ENCODE measurements around the gene MACROD2.

MACROD2 gene

DNA sequence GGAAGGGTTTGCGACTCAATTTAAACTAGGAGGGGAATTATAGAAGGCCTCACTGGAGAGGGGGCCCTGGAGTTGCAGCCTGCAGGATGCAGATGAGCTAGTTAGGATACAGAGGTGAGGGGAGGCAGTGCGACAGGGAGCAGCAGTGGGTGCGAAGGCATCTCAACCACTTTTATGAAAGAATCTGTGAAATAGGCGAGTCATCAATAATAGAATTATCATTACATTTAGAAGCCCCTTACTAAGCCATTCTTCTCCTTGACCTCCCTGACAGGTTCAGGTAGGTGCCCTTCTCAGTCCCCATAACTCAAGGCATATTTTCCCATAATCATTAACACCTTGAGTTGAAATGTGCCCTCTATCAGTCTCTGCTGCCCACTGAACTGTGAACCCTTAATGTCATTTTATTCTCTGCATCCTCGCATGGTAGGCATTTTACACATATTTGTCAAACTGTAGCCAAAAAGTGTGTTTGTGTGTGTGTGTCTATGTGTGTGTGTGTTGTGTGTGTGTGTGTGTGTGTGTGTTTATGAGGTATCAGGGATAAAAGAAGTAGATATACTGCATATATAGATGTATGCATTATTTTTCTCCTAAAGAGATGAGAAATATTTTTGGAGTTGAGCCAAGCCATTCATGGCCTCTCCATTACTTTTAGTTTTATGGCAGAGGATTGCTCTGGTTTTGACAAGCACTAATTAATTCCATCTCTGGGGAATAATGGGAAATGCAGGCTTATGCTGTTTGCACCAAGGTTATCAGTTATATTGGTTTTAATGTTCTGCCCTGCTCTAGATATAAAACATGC is 1679.1 kb downstream of the MACROD2 start:
- FAIRE-seq, result no peak

DNA sequence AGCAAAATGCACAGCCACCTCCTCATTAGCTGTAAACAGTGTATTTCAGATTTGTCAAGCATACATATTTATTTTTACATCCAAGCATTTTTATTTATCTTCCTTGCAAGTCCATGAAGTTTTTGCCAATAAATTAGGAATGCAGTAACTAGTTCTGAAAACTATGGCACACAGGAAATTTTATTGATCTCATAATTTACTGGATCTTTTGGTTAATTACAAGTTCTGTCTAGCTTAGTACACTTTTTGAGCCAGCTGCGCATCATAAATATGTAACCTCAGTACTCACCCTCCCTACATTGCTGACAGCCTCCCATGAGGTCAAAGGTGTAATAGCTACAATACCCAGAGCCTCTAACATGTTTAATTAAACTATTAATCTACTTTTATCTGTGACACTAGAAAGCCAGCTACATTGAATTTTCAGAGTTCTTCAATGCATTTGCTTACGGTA is 1679.8 kb downstream of the MACROD2 start:
- no peak for FAIRE-seq

DNA sequence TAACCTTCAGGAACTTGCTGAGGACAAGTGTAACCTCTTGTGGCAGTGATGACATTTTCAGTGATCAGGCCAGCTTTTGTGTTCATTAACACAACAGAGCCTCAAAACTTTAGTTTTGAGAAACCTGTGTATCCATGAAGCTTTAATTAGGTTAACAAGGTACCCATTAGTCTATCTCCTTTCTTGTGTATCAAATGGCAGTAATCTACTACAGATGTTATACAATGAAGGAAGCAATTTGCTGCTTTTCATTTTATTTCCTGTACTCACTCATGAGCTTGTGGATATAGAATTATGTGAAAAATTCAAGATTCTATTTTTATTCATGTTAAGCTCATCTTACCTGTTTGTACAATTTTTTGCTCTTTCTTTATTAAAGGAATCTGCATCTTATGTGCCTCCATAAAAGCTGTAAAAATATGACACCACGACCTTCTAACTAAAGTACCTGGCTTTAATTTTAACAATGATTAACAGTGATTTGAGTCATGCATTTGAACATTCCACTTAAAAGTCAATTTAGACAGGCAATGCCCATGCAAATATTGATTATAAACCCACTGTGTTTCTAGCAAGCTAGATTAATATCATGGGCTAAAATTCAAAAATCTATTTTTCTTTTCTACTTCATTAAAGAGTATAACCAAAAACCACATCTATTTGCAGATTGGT is 1680.6 kb downstream of the MACROD2 start:
- no peak for FAIRE-seq

DNA sequence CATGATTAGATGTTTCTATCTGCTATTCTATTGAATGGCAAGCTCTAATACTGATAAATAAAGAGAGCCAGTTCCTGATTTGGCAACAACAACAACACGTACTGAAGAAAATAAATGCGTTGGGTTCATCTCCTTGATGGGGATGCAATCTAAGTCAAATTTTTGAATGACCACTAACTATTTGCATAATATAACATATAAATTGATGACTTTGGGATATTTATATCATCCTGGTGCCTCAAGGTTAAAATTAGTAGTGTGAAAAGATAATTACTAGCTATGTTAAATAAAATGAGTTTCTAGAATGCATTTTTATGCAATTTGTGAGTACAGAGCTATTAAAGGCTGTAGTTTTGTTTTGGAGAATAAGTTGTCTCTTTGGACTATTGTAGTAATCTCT is 1681.5 kb downstream of the MACROD2 start:
- FAIRE-seq, result no peak

DNA sequence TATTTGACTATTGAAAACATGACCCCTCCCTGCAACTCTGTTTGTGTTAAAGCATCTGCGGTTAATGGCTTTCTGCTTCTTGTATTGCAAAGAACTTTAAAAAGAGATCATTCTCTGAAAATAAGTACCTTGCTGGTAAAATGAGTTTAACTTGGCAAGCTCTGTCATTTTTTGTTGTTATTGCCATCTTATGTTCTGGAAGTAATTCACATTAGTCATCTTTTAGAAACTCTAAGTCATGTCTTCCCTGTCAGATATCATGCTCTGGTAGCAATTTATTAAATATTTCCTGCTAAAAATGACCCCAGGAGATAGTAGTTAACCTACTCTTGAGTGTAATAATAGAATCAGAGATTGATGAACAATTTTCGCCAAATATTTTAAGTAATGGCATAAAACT is 1687.4 kb downstream of the MACROD2 start:
- FAIRE-seq, result no peak

DNA sequence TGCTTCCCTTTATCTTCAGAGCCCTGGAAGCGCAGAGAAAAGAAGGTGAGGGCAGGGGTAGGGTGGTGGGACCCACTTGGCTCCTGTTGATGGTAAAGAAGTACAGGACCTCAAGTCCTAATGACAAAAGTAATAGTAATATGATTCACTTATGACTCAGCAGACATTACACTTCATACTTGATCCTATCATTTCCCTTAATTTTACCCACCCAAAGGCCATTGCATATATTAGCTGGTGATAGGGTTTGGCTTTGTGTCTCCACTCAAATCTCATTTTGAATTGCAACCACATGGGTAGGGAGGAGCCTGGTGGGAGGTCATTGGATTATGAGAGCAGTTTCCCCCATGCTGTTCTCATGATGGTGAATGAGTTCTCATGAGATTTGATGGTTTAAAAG is 1697.3 kb downstream of the MACROD2 start:
- no peak for FAIRE-seq

DNA sequence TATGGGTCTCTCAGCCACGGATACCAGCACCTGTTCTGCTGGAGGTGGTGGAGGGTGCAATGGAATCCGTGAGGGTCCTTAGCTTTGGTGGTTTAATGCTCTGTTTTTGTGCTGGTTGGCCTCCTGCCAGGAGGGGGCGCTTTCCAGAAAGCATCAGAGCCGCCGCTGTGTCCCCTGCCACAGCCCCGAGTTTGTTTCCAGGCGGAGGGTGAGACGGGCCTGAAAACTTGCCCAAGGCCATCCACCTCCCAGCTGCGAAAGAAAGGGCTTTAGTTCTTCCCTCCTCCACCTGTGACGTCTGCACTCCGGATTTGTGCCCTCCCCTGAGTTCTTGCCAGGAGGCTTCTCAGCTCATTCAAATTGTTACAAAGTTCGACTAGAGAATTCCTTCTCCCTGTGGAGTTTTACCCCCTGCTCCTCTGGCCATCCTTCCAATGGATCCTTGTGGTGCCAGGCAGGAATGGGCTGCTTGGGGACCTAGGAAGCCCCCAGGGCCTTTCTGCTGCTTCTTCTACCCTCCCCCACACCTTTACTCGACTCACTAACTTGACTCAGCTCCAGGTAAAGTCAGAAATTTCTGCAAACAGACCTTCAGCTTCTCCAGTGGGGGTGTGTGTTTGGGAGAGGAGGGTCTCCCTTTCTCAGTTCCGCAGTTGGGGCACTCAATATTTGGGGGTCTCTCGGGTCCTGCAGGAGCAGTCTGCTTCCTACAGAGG is 1704.3 kb downstream of the MACROD2 start:
- no peak for FAIRE-seq

DNA sequence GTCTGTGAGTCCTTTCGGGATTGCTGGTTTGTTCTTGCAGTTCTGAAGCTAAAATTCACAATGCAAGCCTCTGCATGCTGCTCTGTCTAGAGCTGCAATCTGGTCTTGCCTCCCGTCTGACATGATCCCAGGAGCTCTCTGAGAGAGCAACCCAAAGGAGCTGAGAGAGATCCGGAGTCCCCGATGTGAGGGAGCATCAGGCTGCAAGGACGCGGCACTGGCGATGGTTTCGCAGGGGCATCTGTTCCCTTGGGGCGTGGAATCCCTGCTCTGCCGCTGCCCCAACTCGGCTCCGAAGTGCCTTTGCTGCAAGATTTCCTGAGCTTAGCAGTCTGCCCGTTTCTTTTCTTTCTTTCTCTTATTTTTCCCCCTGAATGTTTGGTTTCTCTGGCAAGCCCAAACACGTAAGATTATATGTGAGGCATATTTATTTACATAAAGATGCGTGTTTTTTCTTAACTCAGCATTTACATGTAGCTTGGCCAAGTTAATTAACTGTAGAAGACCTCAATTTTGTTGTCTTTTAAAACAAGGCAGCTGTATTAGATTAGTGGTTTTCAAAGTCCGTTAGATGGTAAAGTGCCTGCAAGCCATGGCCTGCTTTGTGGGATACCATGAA is 1704.9 kb downstream of the MACROD2 start:
- no peak for FAIRE-seq

DNA sequence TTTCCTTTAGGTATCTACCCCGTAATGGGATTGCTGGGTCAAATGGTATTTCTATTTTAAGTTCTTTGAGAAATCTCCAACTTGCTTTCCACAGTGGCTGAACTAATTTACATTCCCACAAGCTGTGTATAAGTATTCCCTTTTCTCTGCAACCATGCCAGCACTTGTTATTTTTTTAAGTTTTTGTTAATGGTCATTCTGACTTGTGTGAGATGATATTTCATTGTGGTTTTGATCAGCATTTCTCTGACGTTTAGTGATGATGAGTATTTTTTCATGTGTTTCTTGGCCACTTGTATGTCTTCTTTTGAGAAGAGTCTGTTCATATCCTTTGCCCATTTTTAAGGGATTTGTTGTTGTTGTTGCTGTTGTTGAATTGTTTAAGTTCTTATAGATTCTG is 1706.8 kb downstream of the MACROD2 start:
- no peak for FAIRE-seq

DNA sequence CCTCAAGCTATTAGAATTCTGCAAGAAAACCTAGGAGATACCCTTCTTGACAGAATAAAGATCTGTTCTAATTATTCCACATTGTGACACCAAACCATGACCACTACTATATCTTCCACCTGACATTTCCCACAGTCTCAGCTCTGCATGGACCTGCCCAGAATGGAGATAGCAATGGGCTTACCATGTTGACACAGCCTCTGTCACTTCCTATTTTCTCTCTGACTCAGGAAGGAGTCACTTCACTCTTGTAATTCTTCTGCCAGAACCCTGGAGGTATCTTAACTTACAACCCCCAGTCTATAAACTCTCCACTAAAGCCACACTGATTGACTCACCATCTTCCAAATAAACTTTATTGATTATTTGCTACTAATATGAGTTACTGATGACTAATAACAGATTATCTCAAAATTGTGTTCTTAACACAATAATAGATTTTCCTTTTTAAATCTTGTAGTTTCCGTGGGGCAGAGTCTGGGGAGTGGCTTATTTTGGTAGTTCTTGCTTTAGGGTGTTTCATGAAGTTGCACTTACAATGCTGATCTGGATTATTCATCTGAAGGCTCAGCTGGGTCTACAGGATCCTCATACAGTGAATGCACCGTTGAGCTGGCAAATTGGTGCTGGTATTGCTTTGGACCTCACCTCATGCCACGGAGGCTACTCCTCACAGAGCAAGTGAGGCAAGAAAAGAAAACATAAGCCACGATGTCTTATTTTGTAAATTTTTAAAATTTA is 1708.0 kb downstream of the MACROD2 start:
- FAIRE-seq, result no peak

DNA sequence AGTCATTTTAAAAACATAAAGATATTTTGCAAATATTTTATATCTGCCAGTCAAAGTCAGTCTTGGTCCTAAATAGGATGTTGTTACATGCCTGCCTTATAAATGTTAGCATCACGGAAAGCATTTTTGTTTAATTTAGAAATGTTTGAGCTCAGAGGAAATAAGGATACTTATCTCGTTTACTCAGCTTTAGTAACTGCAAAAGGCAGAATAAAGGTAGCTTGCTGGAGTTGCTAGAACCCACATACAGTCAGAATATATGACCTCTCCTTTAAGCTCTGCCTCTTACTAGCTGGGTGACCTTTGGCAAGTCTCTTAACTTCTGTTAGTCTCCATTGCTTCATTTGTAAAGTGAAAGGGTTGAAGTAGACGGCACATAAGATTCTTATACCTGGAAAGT is 1710.7 kb downstream of the MACROD2 start:
- FAIRE-seq, result no peak

DNA sequence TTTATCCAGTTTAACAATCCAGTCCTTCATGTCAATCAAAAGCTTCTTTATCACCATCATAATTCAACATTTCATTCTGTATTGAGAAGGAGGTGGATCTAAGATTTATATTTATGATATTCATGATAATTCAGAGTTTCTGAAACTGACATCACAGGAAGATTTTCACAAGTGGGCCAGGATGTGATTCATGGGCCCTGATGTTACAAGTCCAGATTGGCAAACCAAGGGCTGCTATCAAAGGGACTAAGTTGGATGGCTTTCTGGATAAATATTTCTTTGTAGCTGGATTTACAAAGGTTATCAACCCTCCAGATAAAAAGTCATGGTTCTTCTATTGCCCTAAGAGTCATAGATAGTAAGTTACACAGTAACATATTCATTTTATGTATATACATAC is 1711.4 kb downstream of the MACROD2 start:
- FAIRE-seq, result no peak

DNA sequence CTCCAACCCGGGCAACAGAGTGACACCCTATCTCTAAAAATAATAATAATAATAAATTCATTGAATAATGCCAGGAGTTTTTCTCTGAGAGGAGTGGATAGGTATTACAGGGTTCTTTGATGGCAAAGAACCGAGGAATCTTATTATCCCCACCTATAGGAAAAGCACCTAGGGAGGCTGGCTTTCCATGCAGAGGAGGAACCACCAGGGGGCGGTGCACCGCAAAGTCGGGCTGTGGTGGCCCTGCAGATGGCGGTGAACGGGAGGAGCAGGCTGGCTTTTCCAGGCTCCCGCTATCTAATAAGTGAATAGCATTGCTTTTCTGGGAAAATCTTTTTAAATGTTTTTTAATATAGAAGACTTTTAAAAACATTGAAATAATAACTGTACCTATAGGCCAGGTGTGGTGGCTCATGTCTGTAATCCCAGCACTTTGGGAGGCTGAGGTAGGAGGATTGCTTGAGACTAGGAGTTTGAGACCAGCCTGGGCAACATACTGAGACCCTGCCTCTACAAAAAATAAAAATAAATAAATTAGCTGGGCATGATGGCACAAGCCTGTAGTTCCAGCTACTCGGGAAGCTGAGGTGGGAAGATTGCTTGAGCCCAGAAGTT is 1713.8 kb downstream of the MACROD2 start:
- no peak for FAIRE-seq

DNA sequence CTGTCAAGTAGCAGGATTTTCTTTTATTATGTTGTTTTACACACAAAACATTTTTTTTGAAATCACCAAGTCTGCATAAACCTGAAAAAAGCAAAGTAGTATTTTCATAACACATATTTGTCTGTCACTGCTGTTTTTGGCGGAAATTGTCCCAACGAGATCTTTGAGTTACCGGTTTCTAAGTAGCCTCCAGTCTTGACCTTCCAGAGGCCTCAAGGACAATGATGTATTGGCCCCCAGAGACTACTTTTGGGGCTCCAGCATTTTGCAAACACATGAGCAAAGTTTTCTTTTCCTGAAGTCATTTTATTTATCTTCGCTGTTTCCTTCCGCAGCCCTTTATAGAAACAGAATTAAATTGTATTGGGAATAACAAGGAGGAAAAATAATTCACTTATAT is 1715.3 kb downstream of the MACROD2 start:
- no peak for FAIRE-seq

DNA sequence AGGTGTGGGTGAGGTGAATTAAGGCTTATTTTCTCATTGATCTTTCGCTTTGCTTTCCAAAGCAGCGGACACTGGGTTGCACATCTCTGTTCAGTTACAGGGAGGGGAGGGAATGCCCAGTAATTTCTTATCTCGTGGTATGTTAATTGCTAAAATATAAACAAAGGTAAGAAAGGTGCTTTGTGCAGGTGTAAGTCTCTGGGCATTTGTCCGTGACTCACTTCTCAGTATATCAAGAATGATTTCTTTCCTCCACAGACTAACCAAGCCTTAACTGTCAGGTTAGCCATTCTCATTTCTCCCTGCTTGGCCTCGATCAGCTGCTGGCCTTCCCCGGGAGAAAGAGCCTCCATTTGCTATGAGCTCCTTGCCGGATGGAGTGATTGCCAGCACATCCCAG is 1715.9 kb downstream of the MACROD2 start:
- no peak for FAIRE-seq

DNA sequence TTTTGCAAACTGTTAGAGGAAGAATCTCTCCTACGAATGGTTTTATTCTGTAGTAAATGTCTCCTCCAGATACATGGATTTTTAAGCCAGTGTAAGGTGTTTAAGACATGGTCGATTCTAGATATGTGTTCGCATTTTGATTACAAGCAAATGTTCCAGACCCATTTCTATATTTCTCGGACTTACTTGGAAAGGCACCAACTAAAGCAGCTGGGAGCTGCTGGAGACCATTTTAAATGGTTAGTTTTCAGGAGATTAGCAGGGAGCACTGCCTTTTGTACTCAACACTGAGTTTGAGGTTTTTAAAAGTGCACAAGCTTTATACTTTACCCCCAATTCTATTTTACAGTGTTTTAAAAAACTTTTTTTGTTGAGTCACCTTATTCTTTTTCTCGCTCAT is 1720.9 kb downstream of the MACROD2 start:
- FAIRE-seq, result no peak

DNA sequence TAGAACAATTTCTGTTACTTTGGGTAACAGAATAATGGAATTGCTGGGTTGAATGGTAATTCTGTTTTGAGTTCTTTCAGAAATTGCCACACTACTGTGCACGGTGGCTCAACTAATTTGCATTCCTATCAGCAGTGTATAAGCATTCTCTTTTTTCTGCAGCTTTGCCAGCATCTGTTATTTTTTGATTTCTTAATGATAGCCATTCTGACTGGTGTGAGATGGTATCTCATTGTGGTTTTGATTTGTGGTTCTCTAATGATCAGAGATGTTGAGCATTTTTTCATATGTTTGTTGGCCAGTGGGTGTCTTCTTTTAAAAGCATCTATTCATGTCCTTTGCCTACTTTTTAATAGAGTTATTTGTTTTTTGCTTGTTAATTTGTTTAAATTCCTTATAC is 1731.1 kb downstream of the MACROD2 start:
- no peak for FAIRE-seq

DNA sequence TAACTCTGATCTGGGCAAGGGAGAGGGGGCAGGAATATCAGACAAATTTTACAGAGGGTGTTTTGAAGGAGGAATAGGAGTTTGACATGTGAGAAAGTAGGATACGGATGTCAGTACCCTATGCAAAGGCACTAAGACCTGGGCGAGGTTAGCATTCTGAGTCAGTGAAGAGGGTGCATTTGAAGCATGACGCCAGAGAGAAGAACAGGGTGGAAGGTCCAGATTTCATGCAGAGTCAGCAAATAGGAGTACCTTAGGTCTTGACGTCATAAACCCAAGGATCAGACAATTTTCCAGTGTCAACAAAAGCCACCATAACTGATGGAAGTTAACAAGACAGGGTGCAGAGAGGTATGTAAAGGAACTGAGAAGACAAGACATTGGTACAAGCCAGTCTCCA is 1738.7 kb downstream of the MACROD2 start:
- FAIRE-seq, result no peak

DNA sequence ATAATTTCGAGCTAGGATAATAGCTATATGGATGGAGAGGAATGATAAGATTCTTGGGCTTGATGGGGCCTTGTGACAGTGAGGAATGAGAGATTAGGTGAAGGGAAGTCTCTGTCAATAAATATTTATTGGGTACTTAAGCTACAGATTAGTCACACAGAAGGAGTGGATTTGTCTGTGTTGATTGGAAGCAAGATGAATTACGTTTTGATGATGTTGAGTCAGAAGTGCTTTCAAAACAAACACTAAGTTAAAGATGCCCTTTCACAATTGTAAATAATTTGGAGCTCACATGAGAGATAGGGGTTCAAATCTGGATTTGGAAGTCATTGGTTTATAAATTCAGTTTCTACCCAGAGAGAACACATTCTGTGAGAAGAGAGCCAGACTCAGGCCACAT is 1743.7 kb downstream of the MACROD2 start:
- FAIRE-seq, result no peak

DNA sequence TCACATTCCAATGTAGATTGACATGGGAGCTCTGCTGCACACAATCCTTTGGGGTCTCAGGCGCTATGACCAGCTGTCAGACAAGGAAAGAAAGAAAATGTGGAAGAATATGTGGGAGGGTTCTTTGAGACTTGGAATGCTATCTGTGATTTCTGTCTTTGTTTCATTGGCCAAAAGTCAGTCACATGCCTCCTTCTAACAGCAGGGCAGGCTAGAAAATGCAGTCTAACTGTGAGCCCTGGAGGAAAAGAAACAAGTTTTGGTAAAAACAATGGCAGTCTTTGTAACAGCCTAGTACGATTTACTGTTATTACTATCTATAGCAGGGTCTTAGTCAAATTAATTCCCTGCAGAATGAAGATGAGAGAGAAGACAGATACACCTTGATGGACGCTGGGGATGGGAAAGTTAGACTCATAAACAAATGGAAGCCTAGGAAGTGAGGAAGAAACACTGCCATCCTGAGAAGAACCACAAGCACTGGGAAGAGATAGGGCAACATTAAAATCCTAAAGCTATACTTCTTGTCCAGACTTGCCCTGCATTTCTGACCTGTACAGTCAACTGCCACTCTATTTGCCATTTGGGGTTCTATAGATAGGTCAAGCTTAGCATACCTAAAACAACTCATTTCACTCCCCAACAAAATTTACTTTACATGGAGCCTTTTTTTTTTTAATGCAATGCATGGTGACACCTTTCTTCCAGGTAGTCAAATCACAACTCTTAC is 1744.9 kb downstream of the MACROD2 start:
- FAIRE-seq, result no peak

DNA sequence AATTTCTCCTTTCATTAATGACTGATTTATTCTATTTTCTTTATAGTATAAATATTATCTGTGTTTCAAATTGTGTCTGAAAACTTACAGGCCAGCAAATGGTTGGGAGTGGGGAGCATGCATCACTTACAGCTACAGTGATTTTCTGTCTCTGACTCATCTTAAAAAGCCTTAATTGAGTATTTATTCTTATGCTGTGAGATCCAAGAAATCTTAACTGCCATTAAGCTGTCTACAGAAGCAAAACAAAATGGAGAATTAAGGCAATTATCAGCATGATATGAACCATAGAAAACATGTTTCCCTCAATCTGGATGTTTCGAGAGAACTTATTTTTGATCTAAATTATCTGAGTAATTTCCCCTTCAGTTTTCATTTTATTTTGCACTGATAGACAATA is 1746.8 kb downstream of the MACROD2 start:
- FAIRE-seq, result no peak

DNA sequence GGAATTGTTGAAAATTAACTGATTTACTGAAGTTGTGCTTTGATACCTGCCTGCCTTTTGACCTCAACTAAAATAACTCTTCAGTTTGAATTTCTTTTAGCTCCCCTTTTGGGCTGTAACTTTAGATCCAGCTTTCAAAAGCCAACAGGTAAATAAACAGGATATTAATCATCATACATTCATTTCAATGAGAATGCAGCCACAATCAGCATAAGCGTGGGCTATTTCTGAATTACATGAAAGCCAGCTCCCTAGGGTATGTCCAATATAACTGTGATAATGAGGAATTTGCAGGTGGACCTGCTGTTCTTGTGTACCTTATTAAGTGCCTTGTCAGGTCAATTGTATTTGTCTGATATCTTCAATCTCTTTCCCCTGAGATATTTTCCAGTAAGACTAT is 1747.3 kb downstream of the MACROD2 start:
- no peak for FAIRE-seq

All from TTC549 (cell line).